Sigmoid colon (tissue), 4 donors: ENCODE measurements around the gene UBP1.

Experiments used
- EP300 ChIP-seq, 4 donors: sonication (generic); formaldehyde crosslinking; IDR thresholded peaks; one replicate each; pipeline ENCODE4 v1.6.1; 2017; ENCODE audit warnings: antibody characterized with exemption in 4 of 4
- POLR2A ChIP-seq, 2 donors: fragments of 450-650 bp; IDR thresholded peaks; one replicate each; pipeline ENCODE4 v1.6.1; 2016; ENCODE audit warnings: antibody characterized with exemption in 2 of 2, mild to moderate bottlenecking in 2 of 2, moderate library complexity in 2 of 2

DNA sequence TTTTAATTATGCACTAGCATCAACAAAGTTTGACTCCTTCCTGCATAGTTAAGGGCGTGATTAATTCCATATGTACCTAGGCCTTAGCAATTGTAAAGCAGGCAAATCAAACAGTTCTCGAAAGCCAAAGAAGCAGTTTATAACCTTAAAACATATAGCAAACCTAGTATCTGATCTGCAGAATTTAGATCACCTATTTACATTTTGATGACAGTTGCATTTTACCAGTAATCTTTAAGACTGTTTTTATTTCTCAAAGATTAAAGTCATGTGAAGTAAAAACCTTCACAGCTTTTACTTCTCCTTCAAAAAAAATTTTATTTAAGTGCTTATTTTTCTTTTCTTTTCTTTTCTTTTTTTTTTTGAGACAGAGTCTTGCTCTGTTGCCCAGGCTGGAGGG is 20.9 kb upstream of the UBP1 start:
- TF ChIP-seq POLR2A (IDR thresholded peaks at IDR 0.05) (no peak), EP300 (IDR thresholded peaks at IDR 0.05) (no peak)
